AG10803 (cell line): ENCODE results near the gene MED29.
A peak's percentile ranks its signal among the peaks of the same experiment; 100 is the strongest.

Experiments used
- DNase-seq: peaks from one replicate; pipeline ENCODE4 v3.0.0; 2010; ENCODE audit warnings: low read depth
- H3K4me3 ChIP-seq: 2 replicates; pipeline ENCODE4 v1.5.1; 2011; ENCODE audit warnings: mild to moderate bottlenecking, low read length, control low read depth
- TF ChIP-seq, protein P1 (sequence below): conservative IDR thresholded peaks from 2 replicates; pipeline ENCODE4 v1.5.1; 2011; ENCODE audit warnings: mild to moderate bottlenecking, low read length, control low read depth, inconsistent platforms

Gene MED29

GRCh38 chr19:39413272-39413910 lies 22.2 kb downstream of the MED29 start:
- peak; percentile 67 for DNase-seq
- TF ChIP-seq, protein P1, sequence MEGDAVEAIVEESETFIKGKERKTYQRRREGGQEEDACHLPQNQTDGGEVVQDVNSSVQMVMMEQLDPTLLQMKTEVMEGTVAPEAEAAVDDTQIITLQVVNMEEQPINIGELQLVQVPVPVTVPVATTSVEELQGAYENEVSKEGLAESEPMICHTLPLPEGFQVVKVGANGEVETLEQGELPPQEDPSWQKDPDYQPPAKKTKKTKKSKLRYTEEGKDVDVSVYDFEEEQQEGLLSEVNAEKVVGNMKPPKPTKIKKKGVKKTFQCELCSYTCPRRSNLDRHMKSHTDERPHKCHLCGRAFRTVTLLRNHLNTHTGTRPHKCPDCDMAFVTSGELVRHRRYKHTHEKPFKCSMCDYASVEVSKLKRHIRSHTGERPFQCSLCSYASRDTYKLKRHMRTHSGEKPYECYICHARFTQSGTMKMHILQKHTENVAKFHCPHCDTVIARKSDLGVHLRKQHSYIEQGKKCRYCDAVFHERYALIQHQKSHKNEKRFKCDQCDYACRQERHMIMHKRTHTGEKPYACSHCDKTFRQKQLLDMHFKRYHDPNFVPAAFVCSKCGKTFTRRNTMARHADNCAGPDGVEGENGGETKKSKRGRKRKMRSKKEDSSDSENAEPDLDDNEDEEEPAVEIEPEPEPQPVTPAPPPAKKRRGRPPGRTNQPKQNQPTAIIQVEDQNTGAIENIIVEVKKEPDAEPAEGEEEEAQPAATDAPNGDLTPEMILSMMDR, result no peak
- H3K4me3 ChIP-seq, result peak overlapping the region; percentile 87

GRCh38 chr19:39413911-39414608 lies 22.9 kb downstream of the MED29 start:
- peak; percentile 40 for DNase-seq
- TF ChIP-seq, protein P1, result peak; percentile 43
- H3K4me3 ChIP-seq, result peak overlapping the region; percentile 87

DNA sequence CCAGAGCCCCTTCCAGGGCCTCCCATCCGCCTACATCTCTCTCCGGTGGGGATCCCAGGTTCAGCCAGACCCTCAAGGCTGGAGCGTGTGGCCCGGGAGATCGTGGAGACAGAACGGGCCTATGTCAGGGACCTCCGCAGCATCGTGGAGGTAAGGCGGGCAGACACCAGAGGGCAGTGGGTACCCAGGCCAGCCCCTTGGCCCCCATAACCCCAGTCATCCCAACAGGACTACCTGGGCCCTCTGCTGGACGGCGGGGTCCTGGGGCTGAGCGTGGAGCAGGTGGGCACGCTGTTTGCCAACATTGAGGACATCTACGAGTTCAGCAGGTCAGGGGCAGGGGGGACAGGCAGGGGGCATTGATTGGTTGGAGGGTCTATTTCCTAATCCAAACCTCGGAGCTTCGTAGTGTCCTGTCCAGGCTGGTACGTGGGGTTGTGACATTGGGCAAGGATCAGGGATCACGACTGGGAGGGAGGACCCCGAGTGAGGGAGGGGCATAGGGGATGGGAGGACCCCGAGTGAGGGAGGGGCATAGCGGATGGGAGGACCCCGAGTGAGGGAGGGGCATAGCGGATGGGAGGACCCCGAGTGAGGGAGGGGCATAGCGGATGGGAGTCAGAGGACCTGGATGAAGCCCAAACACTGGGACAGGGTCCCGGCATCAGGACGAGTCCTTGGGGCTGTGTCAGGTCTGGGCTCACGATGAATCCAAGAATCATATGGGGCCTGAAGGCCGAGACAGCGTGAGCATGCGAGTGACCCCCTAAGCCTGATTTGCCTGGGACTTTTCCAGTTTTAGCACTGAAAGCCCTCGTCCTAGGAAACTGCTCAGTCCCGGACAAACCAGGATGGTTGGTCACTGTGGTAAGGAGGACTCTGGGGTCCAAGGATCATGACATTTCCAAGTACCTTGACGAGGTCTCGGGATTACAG lies 24.2 kb downstream of the MED29 start:
- TF ChIP-seq, protein P1, result no peak
- no peak for DNase-seq

DNA sequence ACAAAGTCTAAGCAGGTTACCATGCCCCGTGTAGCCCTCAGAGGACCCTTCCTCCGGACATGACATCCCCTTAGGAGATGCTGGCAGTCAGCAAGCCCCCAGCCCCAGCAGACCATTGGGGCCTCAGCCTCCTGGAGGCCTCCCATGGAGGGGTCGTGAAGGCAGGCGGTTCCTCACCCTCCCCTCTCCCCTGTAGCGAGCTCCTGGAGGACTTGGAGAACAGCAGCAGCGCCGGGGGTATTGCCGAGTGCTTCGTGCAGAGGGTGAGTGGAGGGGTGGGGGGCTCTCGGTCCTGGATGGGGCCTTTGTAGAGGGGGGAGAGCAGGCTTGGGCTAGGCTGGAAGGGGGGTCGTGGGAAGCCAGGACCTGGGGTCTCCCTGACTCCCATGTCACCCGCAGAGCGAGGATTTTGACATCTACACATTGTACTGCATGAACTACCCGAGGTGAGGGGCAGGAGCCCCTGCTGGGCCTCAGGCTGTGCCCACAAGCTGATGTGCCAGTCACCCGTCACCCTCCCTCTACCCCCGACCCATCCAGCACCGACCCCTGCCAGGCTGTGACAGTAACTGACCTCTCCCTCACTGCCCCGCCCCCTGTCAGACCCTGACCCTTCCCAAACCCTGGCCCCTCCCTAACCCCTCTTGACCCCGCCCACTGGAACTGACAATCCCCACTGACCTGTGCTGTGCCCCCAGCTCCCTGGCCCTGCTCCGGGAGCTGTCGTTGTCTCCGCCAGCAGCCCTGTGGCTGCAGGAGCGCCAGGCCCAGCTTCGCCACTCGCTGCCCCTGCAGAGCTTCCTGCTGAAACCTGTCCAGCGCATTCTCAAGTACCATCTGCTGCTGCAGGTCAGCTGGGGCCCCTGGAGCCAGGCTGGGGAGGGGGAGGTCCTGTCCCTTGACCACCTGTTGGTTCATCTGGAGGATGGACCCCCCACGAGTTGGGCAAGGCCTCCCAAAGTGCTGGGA lies 25.3 kb downstream of the MED29 start:
- TF ChIP-seq, protein P1, result no peak
- no peak overlapping the region; the same call in 1 of the 2 replicates for H3K4me3 ChIP-seq
- no peak for DNase-seq

More for the DNA sequence above, 24.2 kb downstream of the MED29 start:
- H3K4me3 ChIP-seq, result peak overlapping the region; percentile 87

DNA sequence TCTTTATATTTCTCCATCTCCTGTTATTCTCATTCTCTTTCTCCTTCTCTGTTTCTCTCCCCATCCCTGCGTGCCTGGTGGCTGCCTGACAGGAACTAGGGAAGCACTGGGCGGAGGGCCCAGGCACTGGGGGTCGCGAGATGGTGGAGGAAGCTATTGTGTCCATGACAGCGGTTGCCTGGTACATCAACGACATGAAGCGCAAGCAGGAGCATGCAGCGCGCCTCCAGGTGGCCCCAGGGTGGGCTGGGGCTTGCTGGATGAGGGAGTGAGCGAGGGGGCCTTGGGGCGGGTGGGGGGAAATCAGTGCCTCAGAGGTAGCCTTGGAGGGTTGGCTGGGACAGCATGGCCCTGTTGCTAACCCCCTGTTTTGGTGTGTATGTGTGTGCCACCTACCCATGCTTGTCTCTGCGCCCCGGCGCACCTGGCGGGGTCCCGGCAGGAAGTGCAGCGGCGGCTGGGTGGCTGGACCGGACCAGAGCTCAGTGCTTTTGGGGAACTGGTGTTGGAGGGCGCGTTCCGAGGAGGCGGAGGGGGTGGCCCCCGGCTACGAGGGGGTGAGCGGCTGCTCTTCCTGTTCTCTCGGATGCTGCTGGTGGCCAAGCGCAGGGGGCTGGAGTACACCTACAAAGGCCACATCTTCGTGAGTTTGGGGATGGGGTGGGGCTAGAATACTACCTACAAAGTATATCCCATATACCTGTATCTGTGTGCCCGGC lies 26.4 kb downstream of the MED29 start:
- no peak for DNase-seq
- TF ChIP-seq, protein P1, result no peak
- no peak overlapping the region for H3K4me3 ChIP-seq

- no peak for DNase-seq
- H3K4me3 ChIP-seq, result no peak overlapping the region
- TF ChIP-seq, protein P1, result no peak
Observed at GRCh38 chr19:39419003-39419402, 27.8 kb downstream of the MED29 start.
